A673 (cell line): ENCODE measurements around the gene FOXP4. TPM values are rescaled to one million over a fixed set of nuclear protein-coding genes. Genes with fewer than 3 reads are reported as not detected.

Source experiments
- BruUV-seq: library from RNA; stranded (reverse); fragments of 400-500 nt; replicated peaks from 2 replicates; lab custom pipeline; 2021; lab: Mats Ljungman, UMichigan
- CTCF ChIA-PET: fragments of 300-600 bp; sonication (Branson Sonifier 250); formaldehyde crosslinking; loops from one replicate; lab custom pipeline; 2022; ENCODE audit warnings: antibody characterized with exemption; lab: Charles Lee
- POLR2A ChIA-PET: fragments of 300-600 bp; sonication (Branson Sonifier 250); formaldehyde crosslinking; loops from one replicate; lab custom pipeline; 2022; ENCODE audit warnings: antibody characterized with exemption; ENCODE audit not compliant: low non-redundant PET; lab: Charles Lee
- DNase-seq: peaks from one replicate; pipeline ENCODE4 v3.0.0-alpha.2; 2015; ENCODE audit warnings: low spot score
- H3K27ac ChIP-seq: fragments of 200-600 bp; sonication (generic); 2 replicates; pipeline ENCODE4 v1.5.1; 2016; ENCODE audit warnings: mixed run types, low read depth, mild to moderate bottlenecking, mixed read lengths, antibody characterized with exemption, low read length; ENCODE audit not compliant: poor library complexity, severe bottlenecking
- H3K27me3 ChIP-seq: fragments of 200-600 bp; sonication (generic); replicated peaks from 2 replicates; pipeline ENCODE4 v1.6.1; 2017; ENCODE audit warnings: mixed run types, low read depth, mild to moderate bottlenecking, mixed read lengths, antibody characterized with exemption, low read length; ENCODE audit not compliant: insufficient read depth, poor library complexity
- H3K36me3 ChIP-seq: fragments of 200-600 bp; sonication (generic); 2 replicates; pipeline ENCODE4 v1.6.1; 2016; ENCODE audit warnings: mixed run types, mild to moderate bottlenecking, mixed read lengths, antibody characterized with exemption, low read length; ENCODE audit not compliant: insufficient read depth, poor library complexity, severe bottlenecking
- H3K4me1 ChIP-seq: fragments of 200-600 bp; sonication (generic); 2 replicates; pipeline ENCODE4 v1.6.1; 2017; ENCODE audit warnings: mixed run types, mild to moderate bottlenecking, mixed read lengths, antibody characterized with exemption, low read length; ENCODE audit not compliant: insufficient read depth, poor library complexity, severe bottlenecking
- H3K4me3 ChIP-seq: fragments of 200-600 bp; sonication (generic); 2 replicates; pipeline ENCODE4 v1.5.1; 2016; ENCODE audit warnings: low read depth, mixed run types, mild to moderate bottlenecking, mixed read lengths, low read length; ENCODE audit not compliant: poor library complexity, severe bottlenecking
- H3K9me3 ChIP-seq: fragments of 200-600 bp; sonication (generic); 2 replicates; pipeline ENCODE4 v1.6.1; 2016; ENCODE audit warnings: mixed run types, low read depth, mild to moderate bottlenecking, mixed read lengths, antibody characterized with exemption, low read length; ENCODE audit not compliant: poor library complexity, severe bottlenecking
- EZH2 ChIP-seq: fragments of 200-600 bp; sonication (generic); IDR thresholded peaks from 2 replicates; pipeline ENCODE4 v1.6.1; 2017; ENCODE audit warnings: borderline replicate concordance, low read depth, mild to moderate bottlenecking, mixed read lengths, antibody characterized with exemption, low read length; ENCODE audit not compliant: poor library complexity, severe bottlenecking
- intact Hi-C: fragments of 100-400 bp; cut with micrococcal nuclease; formaldehyde crosslinking; loops from one replicate; pipeline ENCODE4 v1.10.0; 2022; ENCODE audit not compliant: unreplicated experiment
- total RNA-seq: library from RNA; stranded (reverse); gene quantifications from 2 replicates; pipeline ENCODE4 v1.2.3, GENCODE V29; 2021
- TF ChIP-seq, protein P1 (sequence below): fragments of 300-800, 200-600 bp; sonication (generic); conservative IDR thresholded peaks from 2 replicates; pipeline ENCODE4 v1.5.1; 2017; ENCODE audit warnings: low read depth, mild to moderate bottlenecking, antibody characterized with exemption, low read length, moderate library complexity, mixed read lengths

Gene FOXP4
- total RNA-seq, 1 experiment from 2014 or later = 53.9 TPM

DNA sequence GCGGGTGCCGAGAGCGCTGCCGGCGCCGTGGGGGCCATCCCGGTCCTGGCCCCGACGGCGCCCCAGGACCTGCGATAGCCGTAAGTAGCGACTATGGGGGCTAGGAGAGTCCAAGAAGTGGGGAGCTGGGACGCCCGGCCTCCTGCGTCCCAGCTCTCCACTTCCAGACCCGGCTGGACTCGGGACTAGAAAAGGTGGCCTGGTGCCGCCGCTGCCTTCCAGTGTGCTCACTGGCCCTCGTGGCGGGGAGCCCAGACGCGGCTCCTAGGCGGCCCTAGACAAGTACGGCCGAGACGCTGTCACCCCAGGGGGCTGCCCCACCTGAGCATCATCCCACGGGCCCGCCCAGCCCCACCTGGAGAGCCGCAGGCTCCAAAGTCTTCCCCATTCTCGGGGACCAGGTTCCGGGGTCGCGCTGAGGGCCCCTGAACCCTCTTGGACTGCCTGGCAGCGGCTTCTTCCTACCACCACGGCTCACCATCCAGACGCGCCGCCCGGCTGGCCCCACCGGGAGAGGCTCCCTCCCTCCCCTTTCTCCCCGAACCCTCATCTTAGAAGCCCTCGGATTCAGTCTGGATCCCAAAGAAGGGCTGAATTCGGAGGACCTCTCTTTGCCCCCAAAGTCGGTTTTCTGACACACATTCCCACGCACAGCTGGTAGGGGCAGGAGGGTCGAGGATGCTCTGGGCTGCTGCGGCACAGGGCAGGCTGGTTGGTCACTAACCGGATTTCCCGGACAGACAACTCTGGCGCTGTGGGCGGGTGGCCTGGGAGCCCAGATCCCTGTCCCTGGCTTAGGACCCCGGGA is 91.2 kb downstream of the FOXP4 start:
- Histone ChIP-seq H3K27me3 (no peaks in the 10 kb centered on the region), H3K27ac (peak overlapping the region; percentile 99), H3K4me3 (peak overlapping the region; percentile 97), H3K9me3 (no peaks in the 10 kb centered on the region), H3K4me1 (peaks cover 63% of the 10 kb centered on the region), H3K36me3 (peaks cover 12% of the 10 kb centered on the region)
- ChIA-PET CTCF (interaction anchor here (0.7 kb wide), 1 partner anchor 175 kb away, joined by 8 read pairs; no protein-coding TSS in a partner anchor), POLR2A (no interaction called here)
- DNase-seq = no peak
- intact Hi-C loops = no loop called here
- TF ChIP-seq, protein P1, sequence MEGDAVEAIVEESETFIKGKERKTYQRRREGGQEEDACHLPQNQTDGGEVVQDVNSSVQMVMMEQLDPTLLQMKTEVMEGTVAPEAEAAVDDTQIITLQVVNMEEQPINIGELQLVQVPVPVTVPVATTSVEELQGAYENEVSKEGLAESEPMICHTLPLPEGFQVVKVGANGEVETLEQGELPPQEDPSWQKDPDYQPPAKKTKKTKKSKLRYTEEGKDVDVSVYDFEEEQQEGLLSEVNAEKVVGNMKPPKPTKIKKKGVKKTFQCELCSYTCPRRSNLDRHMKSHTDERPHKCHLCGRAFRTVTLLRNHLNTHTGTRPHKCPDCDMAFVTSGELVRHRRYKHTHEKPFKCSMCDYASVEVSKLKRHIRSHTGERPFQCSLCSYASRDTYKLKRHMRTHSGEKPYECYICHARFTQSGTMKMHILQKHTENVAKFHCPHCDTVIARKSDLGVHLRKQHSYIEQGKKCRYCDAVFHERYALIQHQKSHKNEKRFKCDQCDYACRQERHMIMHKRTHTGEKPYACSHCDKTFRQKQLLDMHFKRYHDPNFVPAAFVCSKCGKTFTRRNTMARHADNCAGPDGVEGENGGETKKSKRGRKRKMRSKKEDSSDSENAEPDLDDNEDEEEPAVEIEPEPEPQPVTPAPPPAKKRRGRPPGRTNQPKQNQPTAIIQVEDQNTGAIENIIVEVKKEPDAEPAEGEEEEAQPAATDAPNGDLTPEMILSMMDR = no peak
- TF ChIP-seq EZH2 = no peak
- TSS peak; percentile 32 for BruUV-seq

DNA sequence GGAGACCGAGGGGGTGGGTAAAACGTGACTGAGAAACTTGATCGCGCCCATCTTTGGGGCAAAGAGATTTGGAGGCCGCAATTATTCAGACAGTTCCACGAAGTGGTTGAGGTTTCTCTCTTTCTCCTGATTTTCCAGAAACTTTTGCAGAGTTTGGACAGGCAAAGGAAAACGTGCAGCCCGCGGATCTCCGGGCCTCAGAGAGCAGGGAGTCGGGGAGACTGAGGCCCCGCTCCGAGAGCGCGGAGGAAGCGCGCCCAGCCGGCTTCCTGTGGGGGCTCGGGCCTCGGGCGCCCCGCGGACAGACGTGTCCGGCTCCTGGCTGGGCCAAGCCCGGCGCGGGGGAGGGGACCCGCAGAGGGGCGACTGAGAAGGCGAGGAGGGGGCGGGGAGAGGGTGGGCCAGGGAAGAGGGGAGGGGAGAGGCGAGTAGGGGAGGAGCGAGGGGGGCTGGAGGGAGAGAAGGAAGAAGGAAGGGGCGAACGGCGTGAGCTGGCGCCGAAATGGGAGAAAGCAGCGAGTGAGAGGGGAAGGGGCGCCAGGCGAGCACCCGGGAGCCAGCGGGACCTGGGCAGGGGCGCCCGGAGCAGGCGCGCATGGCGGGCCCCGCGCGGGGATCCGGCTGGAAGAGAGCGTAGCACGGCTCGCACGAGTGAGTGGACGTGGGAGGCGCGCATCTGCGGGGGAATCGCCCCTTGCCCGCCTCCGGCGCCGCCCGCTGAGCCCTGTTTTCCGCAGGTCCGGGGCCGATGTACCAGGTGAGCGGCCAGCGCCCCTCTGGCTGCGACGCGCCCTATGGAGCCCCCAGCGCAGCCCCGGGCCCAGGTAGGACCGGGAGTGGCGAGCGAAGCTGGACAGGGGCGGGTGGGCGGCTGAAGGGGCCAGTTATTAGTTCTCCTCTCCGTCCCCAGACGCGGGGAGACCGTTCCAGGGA is 92.1 kb downstream of the FOXP4 start, which contains the start of gene MDFI:
TSS of gene MDFI (plus strand) at position 467 of the 933 bp plus-strand sequence. CDS start at position 749, 282 bp downstream.
- no peak for TF ChIP-seq EZH2
- TF ChIP-seq, protein P1 = no peak
- intact Hi-C loops = no loop called here
- TSS peak; percentile 28 for BruUV-seq
- Histone ChIP-seq H3K9me3 (no peaks in the 10 kb centered on the region), H3K36me3 (peaks cover 16% of the 10 kb centered on the region), H3K27ac (peak within 1 kb of the TSS; percentile 99), H3K27me3 (no peaks in the 10 kb centered on the region), H3K4me3 (peak within 1 kb of the TSS; percentile 97), H3K4me1 (peaks cover 72% of the 10 kb centered on the region)
- CTCF ChIA-PET = interaction anchor here (0.7 kb wide), 1 partner anchor 176 kb away, joined by 8 read pairs; no protein-coding TSS in a partner anchor
- POLR2A ChIA-PET = no interaction called here
- peak; percentile 82 for DNase-seq

DNA sequence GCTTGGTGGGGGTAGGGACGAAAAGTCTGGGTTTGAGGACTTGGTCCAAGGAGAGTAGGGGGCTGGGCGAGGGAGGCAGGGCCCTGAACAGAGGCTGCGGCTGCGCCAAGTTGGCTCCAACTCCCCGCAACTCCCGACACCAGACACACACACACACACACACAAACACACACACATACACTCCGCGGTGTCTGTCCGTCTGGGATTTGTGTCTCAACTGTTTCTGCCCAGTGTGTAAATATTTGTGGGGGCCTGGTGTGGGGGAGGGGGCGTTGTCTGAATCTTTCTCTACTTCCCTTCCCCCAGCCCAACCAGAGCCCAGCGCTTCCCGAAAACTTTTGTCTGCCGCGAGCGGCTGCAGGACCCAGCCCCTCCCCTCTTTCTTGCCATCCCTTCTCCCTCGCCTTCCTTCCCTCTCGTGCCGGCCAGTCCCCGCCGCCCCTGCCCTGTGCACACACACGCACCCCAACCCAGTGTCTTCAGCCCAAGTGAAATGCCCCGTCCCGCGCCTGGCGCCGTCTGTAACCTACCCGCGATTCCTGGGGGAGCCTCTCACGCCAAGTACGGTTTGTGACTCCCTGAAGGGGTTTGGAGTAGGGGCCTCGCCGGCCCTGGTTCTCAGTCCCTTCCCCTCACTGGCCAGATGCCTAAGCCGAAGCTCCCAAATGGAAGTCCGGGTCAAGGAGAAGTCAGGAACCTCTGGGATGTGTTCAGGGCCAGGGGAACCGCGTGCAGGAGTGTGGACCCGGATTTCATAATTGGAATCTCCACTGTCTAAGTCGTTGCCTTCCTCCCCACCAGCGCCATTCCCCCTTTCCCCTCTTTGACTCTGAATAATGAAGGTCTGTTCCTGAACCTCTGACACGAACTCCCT is 93.0 kb downstream of the FOXP4 start:
- peak; percentile 79 for DNase-seq
- H3K4me1 ChIP-seq = peaks cover 80% of the 10 kb centered on the region
- no TSS peak for BruUV-seq
- peak overlapping the region; percentile 97 for H3K4me3 ChIP-seq
- H3K27ac ChIP-seq = peak overlapping the region; percentile 99
- TF ChIP-seq, protein P1 = no peak
- no peak for TF ChIP-seq EZH2
- H3K9me3 ChIP-seq = no peaks in the 10 kb centered on the region
- H3K36me3 ChIP-seq = peaks cover 16% of the 10 kb centered on the region
- intact Hi-C loops = no loop called here
- CTCF ChIA-PET = no interaction called here
- no peaks in the 10 kb centered on the region for H3K27me3 ChIP-seq
- POLR2A ChIA-PET = no interaction called here
